ENCODE measurements around the gene GABRQ. TPM values are rescaled to one million over a fixed set of nuclear protein-coding genes. Genes with fewer than 3 reads are reported as not detected.

GABRQ gene
- not detected for polyA plus RNA-seq (2013)

GRCh38 chrX:152637649-152638442 is at the start of gene GABRQ:
Gene GABRQ (plus strand): TSS chrX:152637895. CDS start chrX:152638203, 308 bp downstream.
- CTCF ChIA-PET, result interaction anchor here (0.7 kb wide), 1 partner anchor 11 kb away, joined by 3 read pairs; no protein-coding TSS in a partner anchor
- no peak within 1 kb of the TSS for H3K27ac ChIP-seq (ENCODE audit: insufficient read depth in 1 of 2, low read depth in 1 of 2, low read length in 2 of 2, poor library complexity in 1 of 2, severe bottlenecking in 2 of 2)
- POLR2A ChIA-PET, result no interaction called here
- H3K27me3 ChIP-seq (replicated peaks in 2 of 5; ENCODE audit: control insufficient read depth in 4 of 5, insufficient read depth in 5 of 5, low read length in 4 of 5), result peaks cover 3 to 60% (median 7%) of the 10 kb centered on the region in 5 experiments
- H3K9me3 ChIP-seq (ENCODE audit: control extremely low read depth in 1 of 5, control insufficient read depth in 4 of 5, insufficient read depth in 2 of 5, low read depth in 1 of 5, low read length in 4 of 5), result no peaks in the 10 kb centered on the region
- H3K4me1 ChIP-seq (ENCODE audit: control extremely low read depth in 1 of 4, control insufficient read depth in 4 of 4, insufficient read depth in 4 of 4, low read length in 3 of 4), result peaks cover 0 to 8% (median 3%) of the 10 kb centered on the region in 4 experiments
- 44% methylated on average over 60 of the region's 64 CpGs for WGBS (ENCODE audit: insufficient coverage)
- DNase-seq, result peak; percentile 39 to 62 (median 59)
- no peaks in the 10 kb centered on the region for H3K36me3 ChIP-seq (ENCODE audit: control insufficient read depth in 4 of 4, insufficient read depth in 4 of 4, low read length in 3 of 4)
- peak within 1 kb of the TSS in 3 of 7 experiments; percentile 11 to 45 (median 14) for H3K4me3 ChIP-seq (ENCODE audit: control insufficient read depth in 1 of 7, extremely low read depth in 1 of 7, insufficient read depth in 4 of 7, low read depth in 2 of 7, low read length in 6 of 7)

GRCh38 chrX:152588206-152588605 is 49.5 kb upstream of the GABRQ start:
- ChIA-PET CTCF (no interaction called here), POLR2A (no interaction called here)
- Histone ChIP-seq H3K27ac (ENCODE audit: insufficient read depth in 1 of 2, low read depth in 1 of 2, low read length in 2 of 2, poor library complexity in 1 of 2, severe bottlenecking in 2 of 2) (no peak overlapping the region), H3K4me1 (ENCODE audit: control extremely low read depth in 1 of 4, control insufficient read depth in 4 of 4, insufficient read depth in 4 of 4, low read length in 3 of 4) (no peaks in the 10 kb centered on the region), H3K27me3 (replicated peaks in 2 of 5; ENCODE audit: control insufficient read depth in 4 of 5, insufficient read depth in 5 of 5, low read length in 4 of 5) (peaks cover 0 to 5% (median 0%) of the 10 kb centered on the region in 5 experiments), H3K36me3 (ENCODE audit: control insufficient read depth in 4 of 4, insufficient read depth in 4 of 4, low read length in 3 of 4) (no peaks in the 10 kb centered on the region), H3K4me3 (ENCODE audit: control insufficient read depth in 1 of 7, extremely low read depth in 1 of 7, insufficient read depth in 4 of 7, low read depth in 2 of 7, low read length in 6 of 7) (no peak overlapping the region), H3K9me3 (ENCODE audit: control extremely low read depth in 1 of 5, control insufficient read depth in 4 of 5, insufficient read depth in 2 of 5, low read depth in 1 of 5, low read length in 4 of 5) (no peaks in the 10 kb centered on the region)
- no peak for DNase-seq

GRCh38 chrX:152600853-152601633 is 36.7 kb upstream of the GABRQ start:
- Histone ChIP-seq H3K36me3 (ENCODE audit: control insufficient read depth in 4 of 4, insufficient read depth in 4 of 4, low read length in 3 of 4) (no peaks in the 10 kb centered on the region), H3K27ac (ENCODE audit: insufficient read depth in 1 of 2, low read depth in 1 of 2, low read length in 2 of 2, poor library complexity in 1 of 2, severe bottlenecking in 2 of 2) (no peak overlapping the region), H3K9me3 (ENCODE audit: control extremely low read depth in 1 of 5, control insufficient read depth in 4 of 5, insufficient read depth in 2 of 5, low read depth in 1 of 5, low read length in 4 of 5) (no peaks in the 10 kb centered on the region), H3K27me3 (replicated peaks in 2 of 5; ENCODE audit: control insufficient read depth in 4 of 5, insufficient read depth in 5 of 5, low read length in 4 of 5) (peaks cover 0 to 7% (median 0%) of the 10 kb centered on the region in 5 experiments), H3K4me1 (ENCODE audit: control extremely low read depth in 1 of 4, control insufficient read depth in 4 of 4, insufficient read depth in 4 of 4, low read length in 3 of 4) (no peaks in the 10 kb centered on the region), H3K4me3 (ENCODE audit: control insufficient read depth in 1 of 7, extremely low read depth in 1 of 7, insufficient read depth in 4 of 7, low read depth in 2 of 7, low read length in 6 of 7) (no peak overlapping the region)
- DNase-seq, result peak in 1 of 3 donors; percentile 1
- 34% methylated on average over 3 of the region's 5 CpGs for WGBS (ENCODE audit: insufficient coverage)
- CTCF ChIA-PET, result interaction anchor here (0.7 to 1.4 kb wide), 2 partner anchors 31 to 34 kb away, joined by 3 to 4 read pairs; no protein-coding TSS in a partner anchor
- POLR2A ChIA-PET, result no interaction called here

- 53% methylated on average over 6 of the region's 6 CpGs for WGBS (ENCODE audit: insufficient coverage)
- ChIA-PET POLR2A (no interaction called here), CTCF (interaction anchor here (1.4 kb wide), 1 partner anchor 30 kb away, joined by 3 read pairs; no protein-coding TSS in a partner anchor)
Measured at GRCh38 chrX:152601848-152602616, 35.7 kb upstream of the GABRQ start.

DNA sequence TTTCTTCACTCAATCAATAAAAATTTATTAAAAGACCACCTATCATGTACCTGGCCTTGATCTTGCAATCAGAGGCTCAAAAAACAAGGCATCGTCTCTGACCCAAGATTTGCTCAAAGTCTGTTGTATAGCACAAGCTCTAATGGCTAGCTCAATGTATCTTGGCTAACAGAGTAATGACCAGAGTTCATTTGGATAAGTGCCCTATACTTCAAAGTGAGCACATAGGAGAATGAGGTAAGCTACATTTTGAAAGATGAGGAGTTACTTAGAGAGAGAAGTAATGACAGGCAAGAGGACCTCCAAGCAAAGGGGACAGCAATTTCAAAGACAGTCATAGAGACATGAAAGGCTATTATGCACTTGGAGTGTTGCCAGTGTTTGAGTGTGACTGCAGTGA is 22.9 kb upstream of the GABRQ start:
- H3K27me3 ChIP-seq (replicated peaks in 2 of 5; ENCODE audit: control insufficient read depth in 4 of 5, insufficient read depth in 5 of 5, low read length in 4 of 5), result no peaks in the 10 kb centered on the region
- POLR2A ChIA-PET, result no interaction called here
- H3K9me3 ChIP-seq (ENCODE audit: control extremely low read depth in 1 of 5, control insufficient read depth in 4 of 5, insufficient read depth in 2 of 5, low read depth in 1 of 5, low read length in 4 of 5), result no peaks in the 10 kb centered on the region
- no peaks in the 10 kb centered on the region for H3K4me1 ChIP-seq (ENCODE audit: control extremely low read depth in 1 of 4, control insufficient read depth in 4 of 4, insufficient read depth in 4 of 4, low read length in 3 of 4)
- no peak overlapping the region for H3K27ac ChIP-seq (ENCODE audit: insufficient read depth in 1 of 2, low read depth in 1 of 2, low read length in 2 of 2, poor library complexity in 1 of 2, severe bottlenecking in 2 of 2)
- WGBS (ENCODE audit: insufficient coverage), result 63% methylated on average over 1 of the region's 1 CpG
- H3K36me3 ChIP-seq (ENCODE audit: control insufficient read depth in 4 of 4, insufficient read depth in 4 of 4, low read length in 3 of 4), result no peaks in the 10 kb centered on the region
- DNase-seq, result no peak
- CTCF ChIA-PET, result no interaction called here
- no peak overlapping the region for H3K4me3 ChIP-seq (ENCODE audit: control insufficient read depth in 1 of 7, extremely low read depth in 1 of 7, insufficient read depth in 4 of 7, low read depth in 2 of 7, low read length in 6 of 7)

More at GRCh38 chrX:152601848-152602616, 35.7 kb upstream of the GABRQ start:
- H3K27ac ChIP-seq (ENCODE audit: insufficient read depth in 1 of 2, low read depth in 1 of 2, low read length in 2 of 2, poor library complexity in 1 of 2, severe bottlenecking in 2 of 2), result no peak overlapping the region
- H3K9me3 ChIP-seq (ENCODE audit: control extremely low read depth in 1 of 5, control insufficient read depth in 4 of 5, insufficient read depth in 2 of 5, low read depth in 1 of 5, low read length in 4 of 5), result no peaks in the 10 kb centered on the region
- DNase-seq, result peak; percentile 0 to 2 (median 0)
- no peak overlapping the region for H3K4me3 ChIP-seq (ENCODE audit: control insufficient read depth in 1 of 7, extremely low read depth in 1 of 7, insufficient read depth in 4 of 7, low read depth in 2 of 7, low read length in 6 of 7)
- H3K36me3 ChIP-seq (ENCODE audit: control insufficient read depth in 4 of 4, insufficient read depth in 4 of 4, low read length in 3 of 4), result no peaks in the 10 kb centered on the region
- H3K27me3 ChIP-seq (replicated peaks in 2 of 5; ENCODE audit: control insufficient read depth in 4 of 5, insufficient read depth in 5 of 5, low read length in 4 of 5), result peaks cover 0 to 7% (median 0%) of the 10 kb centered on the region in 5 experiments
- no peaks in the 10 kb centered on the region for H3K4me1 ChIP-seq (ENCODE audit: control extremely low read depth in 1 of 4, control insufficient read depth in 4 of 4, insufficient read depth in 4 of 4, low read length in 3 of 4)

DNA sequence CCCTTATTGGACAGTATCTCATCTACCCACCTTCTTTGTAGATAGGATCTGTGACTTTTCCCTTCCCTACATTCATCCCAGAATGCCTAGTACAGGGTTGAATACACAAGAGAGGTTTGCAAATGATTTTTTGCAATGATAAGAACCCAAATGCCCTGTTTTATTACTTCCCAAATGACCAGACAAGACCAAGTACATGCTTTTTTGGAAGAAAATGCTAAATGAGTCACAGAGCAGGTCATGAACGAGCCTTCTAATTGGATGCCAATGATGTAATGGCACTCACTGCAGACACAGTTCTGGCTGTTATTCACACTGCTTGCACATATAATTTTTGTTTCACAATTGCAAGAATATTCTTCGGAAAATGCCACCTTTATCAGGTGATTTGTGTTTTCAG is 17.8 kb upstream of the GABRQ start:
- Histone ChIP-seq H3K27me3 (replicated peaks in 2 of 5; ENCODE audit: control insufficient read depth in 4 of 5, insufficient read depth in 5 of 5, low read length in 4 of 5) (peaks cover 0 to 5% (median 0%) of the 10 kb centered on the region in 5 experiments), H3K27ac (ENCODE audit: insufficient read depth in 1 of 2, low read depth in 1 of 2, low read length in 2 of 2, poor library complexity in 1 of 2, severe bottlenecking in 2 of 2) (no peak overlapping the region), H3K4me1 (ENCODE audit: control extremely low read depth in 1 of 4, control insufficient read depth in 4 of 4, insufficient read depth in 4 of 4, low read length in 3 of 4) (no peaks in the 10 kb centered on the region), H3K4me3 (ENCODE audit: control insufficient read depth in 1 of 7, extremely low read depth in 1 of 7, insufficient read depth in 4 of 7, low read depth in 2 of 7, low read length in 6 of 7) (no peak overlapping the region), H3K9me3 (ENCODE audit: control extremely low read depth in 1 of 5, control insufficient read depth in 4 of 5, insufficient read depth in 2 of 5, low read depth in 1 of 5, low read length in 4 of 5) (no peaks in the 10 kb centered on the region), H3K36me3 (ENCODE audit: control insufficient read depth in 4 of 4, insufficient read depth in 4 of 4, low read length in 3 of 4) (no peaks in the 10 kb centered on the region)
- 72% methylated on average over 2 of the region's 2 CpGs for WGBS (ENCODE audit: insufficient coverage)
- ChIA-PET CTCF (no interaction called here), POLR2A (no interaction called here)
- DNase-seq, result no peak
